ENCODE data around the gene ANKIB1.

GRCh38 chr7:92260248-92260781 is 14.5 kb downstream of the ANKIB1 start:
- TF ChIP-seq CTCF (IDR thresholded peaks at IDR 0.05 in 4 of 5, conservative IDR thresholded peaks at IDR 0.05 in 1 of 5) (no peak), POLR2A (IDR thresholded peaks at IDR 0.05) (no peak)
